BJ (cell line): ENCODE measurements around the gene GPR132. TPM values are rescaled to one million over a fixed set of nuclear protein-coding genes. Genes with fewer than 3 reads are reported as not detected.
"Not testable (repeated sequence)": the region's sequence is repeated elsewhere in the genome, so short reads cannot be mapped to it uniquely, and the experiment has no call there.

Experiments used
- CTCF ChIA-PET: fragments of 350-600 bp; formaldehyde crosslinking; extraction: SDS; loops from one replicate; lab custom pipeline; 2021; ENCODE audit warnings: antibody characterized with exemption, inconsistent platforms; lab: Yijun Ruan, JAX
- POLR2A ChIA-PET: fragments of 300-600 bp; sonication (Branson Sonifier 250); formaldehyde crosslinking; extraction: SDS; loops from one replicate; lab custom pipeline; 2021; ENCODE audit warnings: antibody characterized with exemption; lab: Charles Lee
- DNase-seq: peaks from one replicate; pipeline ENCODE4 v3.0.0-alpha.2; 2011; ENCODE audit warnings: low read depth
- H3K27me3 ChIP-seq: 2 replicates; pipeline ENCODE4 v1.6.0; 2011; ENCODE audit warnings: low read length; ENCODE audit not compliant: control insufficient read depth, insufficient read depth
- H3K36me3 ChIP-seq: 2 replicates; pipeline ENCODE4 v1.5.1; 2011; ENCODE audit warnings: low read length; ENCODE audit not compliant: control insufficient read depth, insufficient read depth
- H3K4me3 ChIP-seq: 2 replicates; pipeline ENCODE4 v1.5.1; 2011; ENCODE audit warnings: low read depth, mild to moderate bottlenecking, control low read depth, low read length
- polyA minus RNA-seq: library from RNA; depleted of rRNA, polyadenylated mRNA; stranded (reverse); fragments of >200 nt; gene quantifications from 2 replicates; pipeline ENCODE4 v1.2.3, GENCODE V29; 2011; rRNA and poly(A)+ RNA removed
- polyA plus RNA-seq: library from polyadenylated mRNA; depleted of rRNA; stranded (reverse); fragments of >200 nt; gene quantifications from 2 replicates; pipeline ENCODE4 v1.2.3, GENCODE V29; 2011; rRNA removed
- TF ChIP-seq, protein P1 (sequence below): IDR thresholded peaks from 2 replicates; pipeline ENCODE4 v1.5.1; 2011; ENCODE audit warnings: low read depth, mild to moderate bottlenecking, control low read depth, inconsistent platforms, low read length, moderate library complexity; ENCODE audit not compliant: insufficient read depth

GPR132 gene
- 0.06 and 0.13 TPM in 2 replicates for polyA plus RNA-seq
- polyA minus RNA-seq = not detected in 2 replicates

DNA sequence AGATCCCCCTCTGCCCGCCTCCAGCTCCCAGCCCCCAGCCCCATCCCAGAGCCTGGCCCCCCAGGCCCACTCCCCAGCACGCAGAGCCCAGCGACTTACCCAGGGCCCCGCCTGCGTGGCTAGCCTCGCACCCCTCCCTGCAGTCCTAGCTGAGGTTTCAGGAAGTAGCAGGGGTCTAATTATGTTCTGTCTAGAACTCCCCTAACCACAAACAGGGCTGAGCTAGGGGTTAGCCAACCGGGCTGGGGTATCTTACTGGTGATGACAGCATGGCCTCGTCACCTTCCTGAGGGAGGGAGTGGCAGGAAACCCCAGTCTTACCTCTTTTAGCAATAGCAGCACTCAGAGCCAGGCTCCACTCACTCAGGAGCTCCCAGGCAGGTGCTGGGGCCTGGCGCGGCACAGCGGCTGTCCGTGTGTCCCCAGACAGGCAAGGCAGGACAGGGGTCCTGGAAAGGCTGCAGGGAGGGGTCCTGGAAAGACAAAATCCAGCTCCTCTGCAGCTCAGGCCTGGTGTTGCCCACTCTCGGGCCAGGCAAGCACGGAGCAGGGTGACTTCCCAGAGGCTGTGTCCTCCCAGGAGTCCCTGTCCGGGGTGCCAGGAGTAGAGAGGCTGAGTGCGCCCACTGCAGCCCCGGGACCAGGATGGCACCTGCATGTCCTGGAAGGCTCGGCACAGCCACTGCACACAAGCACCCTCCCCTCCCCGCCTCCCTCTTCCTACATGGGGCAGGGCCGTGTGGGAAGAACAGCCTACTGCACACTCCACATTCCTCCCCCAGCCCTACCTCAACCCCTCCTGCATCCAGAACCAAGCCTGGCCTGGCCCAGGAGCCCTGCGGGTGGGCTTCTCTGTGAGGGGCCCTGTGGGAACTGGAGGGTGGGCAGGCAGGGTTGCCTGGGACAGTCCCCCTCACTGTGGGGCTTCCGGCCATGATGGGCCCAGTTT lies at the start of gene GPR132:
TSS of gene GPR132 (minus strand) at position 151 of the 949 bp plus-strand sequence. CDS start 10,010 bp downstream, outside the sequence.
- Histone ChIP-seq H3K36me3 (no peaks in the 10 kb centered on the region), H3K4me3 (no peak within 1 kb of the TSS), H3K27me3 (no peaks in the 10 kb centered on the region)
- DNase-seq = no peak
- TF ChIP-seq, protein P1, sequence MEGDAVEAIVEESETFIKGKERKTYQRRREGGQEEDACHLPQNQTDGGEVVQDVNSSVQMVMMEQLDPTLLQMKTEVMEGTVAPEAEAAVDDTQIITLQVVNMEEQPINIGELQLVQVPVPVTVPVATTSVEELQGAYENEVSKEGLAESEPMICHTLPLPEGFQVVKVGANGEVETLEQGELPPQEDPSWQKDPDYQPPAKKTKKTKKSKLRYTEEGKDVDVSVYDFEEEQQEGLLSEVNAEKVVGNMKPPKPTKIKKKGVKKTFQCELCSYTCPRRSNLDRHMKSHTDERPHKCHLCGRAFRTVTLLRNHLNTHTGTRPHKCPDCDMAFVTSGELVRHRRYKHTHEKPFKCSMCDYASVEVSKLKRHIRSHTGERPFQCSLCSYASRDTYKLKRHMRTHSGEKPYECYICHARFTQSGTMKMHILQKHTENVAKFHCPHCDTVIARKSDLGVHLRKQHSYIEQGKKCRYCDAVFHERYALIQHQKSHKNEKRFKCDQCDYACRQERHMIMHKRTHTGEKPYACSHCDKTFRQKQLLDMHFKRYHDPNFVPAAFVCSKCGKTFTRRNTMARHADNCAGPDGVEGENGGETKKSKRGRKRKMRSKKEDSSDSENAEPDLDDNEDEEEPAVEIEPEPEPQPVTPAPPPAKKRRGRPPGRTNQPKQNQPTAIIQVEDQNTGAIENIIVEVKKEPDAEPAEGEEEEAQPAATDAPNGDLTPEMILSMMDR = no peak
- CTCF ChIA-PET = interaction anchor here (0.9 to 3.6 kb wide), 4 partner anchors 20 to 90 kb away, joined by 3 to 19 read pairs (median 6); no protein-coding TSS in a partner anchor
- POLR2A ChIA-PET = no interaction called here

- DNase-seq, H3K27me3 ChIP-seq, H3K36me3 ChIP-seq, POLR2A ChIA-PET, H3K4me3 ChIP-seq: not testable (repeated sequence)
- CTCF ChIA-PET = interaction anchor here (0.7 kb wide), 1 partner anchor 1226 kb away, joined by 3 read pairs; no protein-coding TSS in a partner anchor
Measured at GRCh38 chr14:105109243-105109642, 44.0 kb upstream of the GPR132 start.

DNA sequence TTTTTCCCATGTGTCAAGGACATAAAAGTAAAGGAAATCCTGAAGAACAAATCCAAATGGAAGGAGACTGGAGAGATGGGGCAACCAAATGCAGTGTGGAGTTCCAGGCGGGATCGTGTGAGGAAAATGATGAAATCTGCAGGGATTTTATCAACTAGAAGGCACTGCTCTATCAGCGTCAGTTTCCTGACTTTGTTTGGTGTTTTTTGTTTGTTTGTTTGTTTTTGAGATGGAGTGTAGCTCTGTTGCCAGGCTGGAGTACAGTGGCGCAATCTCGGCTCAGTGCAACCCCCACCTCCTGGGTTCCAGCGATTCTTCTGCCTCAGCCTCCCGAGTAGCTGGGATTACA lies 43.3 kb upstream of the GPR132 start:
- ChIA-PET POLR2A (no interaction called here), CTCF (interaction anchor here (1.1 to 1.5 kb wide), 3 partner anchors 11 to 16 kb away, joined by 3 to 4 read pairs (median 3); no protein-coding TSS in a partner anchor)

GRCh38 chr14:105107781-105108515 lies 42.7 kb upstream of the GPR132 start:
- H3K36me3 ChIP-seq = no peaks in the 10 kb centered on the region
- no peak overlapping the region for H3K4me3 ChIP-seq
- ChIA-PET POLR2A (interaction anchor here (0.6 kb wide), 1 partner anchor 8 kb away, joined by 15 read pairs; no protein-coding TSS in a partner anchor), CTCF (interaction anchor here (0.6 to 1.5 kb wide), 4 partner anchors 12 to 95 kb away, joined by 3 to 4 read pairs (median 3); no protein-coding TSS in a partner anchor)
- DNase-seq = no peak
- TF ChIP-seq, protein P1 = no peak
- peaks cover 10% of the 10 kb centered on the region for H3K27me3 ChIP-seq

More for the DNA sequence above, 43.3 kb upstream of the GPR132 start:
- TF ChIP-seq, protein P1 = no peak
- Histone ChIP-seq H3K4me3 (no peak overlapping the region), H3K27me3 (peaks cover 6% of the 10 kb centered on the region), H3K36me3 (no peaks in the 10 kb centered on the region)
- no peak for DNase-seq

DNA sequence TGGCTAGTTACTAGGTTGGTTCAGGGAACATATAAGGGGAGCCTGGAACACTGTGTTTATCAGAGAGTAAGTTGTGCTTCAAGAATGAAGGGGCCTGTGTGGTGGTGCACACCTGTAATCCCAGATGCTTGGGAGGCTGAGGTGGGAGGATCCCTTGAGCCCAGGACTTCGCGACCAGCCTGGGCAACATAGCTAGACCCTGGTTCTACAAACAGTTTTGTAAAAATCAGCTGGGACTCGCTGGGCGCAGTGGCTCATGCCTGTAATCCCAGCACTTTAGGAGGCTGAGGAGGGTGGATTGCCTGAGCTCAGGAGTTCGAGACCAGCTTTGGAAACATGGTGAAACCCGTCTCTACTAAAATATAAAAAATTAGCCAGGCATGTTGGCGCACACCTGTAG lies 42.1 kb upstream of the GPR132 start:
- DNase-seq = no peak
- POLR2A ChIA-PET = interaction anchor here (0.6 kb wide), 1 partner anchor 9 kb away, joined by 15 read pairs; no protein-coding TSS in a partner anchor
- TF ChIP-seq, protein P1 = no peak
- Histone ChIP-seq H3K36me3 (no peaks in the 10 kb centered on the region), H3K4me3 (no peak overlapping the region), H3K27me3 (peaks cover 11% of the 10 kb centered on the region)
- CTCF ChIA-PET = interaction anchor here (1.1 to 1.5 kb wide), 3 partner anchors 12 to 17 kb away, joined by 3 to 4 read pairs (median 3); no protein-coding TSS in a partner anchor
